Measurements from ENCODE around the gene ZBTB2. TPM values are rescaled to one million over a fixed set of nuclear protein-coding genes. Genes with fewer than 3 reads are reported as not detected.
A peak's percentile ranks its signal among the peaks of the same experiment; 100 is the strongest.

ZBTB2 gene
- total RNA-seq, 2 experiments from 2014 or later = 16.4 to 17.0 TPM

DNA sequence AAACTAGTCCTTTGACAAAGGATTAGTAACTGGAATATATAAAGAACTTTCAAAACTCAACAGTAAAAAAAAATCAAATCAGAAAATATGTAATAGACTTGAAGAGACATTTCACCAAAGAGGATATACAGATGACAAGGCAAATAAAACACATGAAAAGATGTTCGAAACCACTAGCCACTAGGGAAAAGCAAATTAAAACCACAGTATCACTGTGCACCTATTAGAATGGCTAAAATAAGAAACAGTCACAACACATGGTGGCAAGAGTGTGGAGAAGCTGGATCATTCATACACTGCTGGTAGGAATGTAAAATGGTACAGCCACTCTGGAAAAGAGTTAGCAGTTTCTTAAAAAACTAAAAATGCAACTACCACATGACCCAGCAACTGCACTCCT lies 14.9 kb downstream of the ZBTB2 start:
- Histone ChIP-seq H3K36me3 (ENCODE audit: insufficient read depth, low read length) (peaks cover 19% of the 10 kb centered on the region), H3K9me2 (ENCODE audit: insufficient read depth, low read length) (no peaks in the 10 kb centered on the region), H3K9me3 (ENCODE audit: low read length) (no peaks in the 10 kb centered on the region), H3K27ac (ENCODE audit: low read depth, low read length, poor library complexity, severe bottlenecking) (peak overlapping the region; percentile 66), H4K20me1 (ENCODE audit: insufficient read depth, low read length) (no peaks in the 10 kb centered on the region), H3K4me1 (ENCODE audit: insufficient read depth, low read length, poor library complexity, severe bottlenecking) (peaks cover 76% of the 10 kb centered on the region), H3K4me2 (ENCODE audit: low read length) (peak overlapping the region; percentile 69), H2AFZ (ENCODE audit: low read length) (no peak overlapping the region), H3K4me3 (ENCODE audit: low read depth, low read length, poor library complexity, severe bottlenecking) (peak overlapping the region; percentile 47), H3K79me2 (ENCODE audit: insufficient read depth, low read depth, low read length) (peaks cover 87% of the 10 kb centered on the region)
- CTCF ChIA-PET (ENCODE audit: unreplicated experiment) = no interaction called here
- POLR2A ChIA-PET = interaction anchor here (0.6 to 1.5 kb wide), 4 partner anchors 13 to 46 kb away, joined by 3 to 4 read pairs (median 4); no protein-coding TSS in a partner anchor
- no TSS peak for BruUV-seq (replicated peaks)
- intact Hi-C loops (cut with micrococcal nuclease; ENCODE audit: unreplicated experiment) = no loop called here
- TF ChIP-seq, protein P1, sequence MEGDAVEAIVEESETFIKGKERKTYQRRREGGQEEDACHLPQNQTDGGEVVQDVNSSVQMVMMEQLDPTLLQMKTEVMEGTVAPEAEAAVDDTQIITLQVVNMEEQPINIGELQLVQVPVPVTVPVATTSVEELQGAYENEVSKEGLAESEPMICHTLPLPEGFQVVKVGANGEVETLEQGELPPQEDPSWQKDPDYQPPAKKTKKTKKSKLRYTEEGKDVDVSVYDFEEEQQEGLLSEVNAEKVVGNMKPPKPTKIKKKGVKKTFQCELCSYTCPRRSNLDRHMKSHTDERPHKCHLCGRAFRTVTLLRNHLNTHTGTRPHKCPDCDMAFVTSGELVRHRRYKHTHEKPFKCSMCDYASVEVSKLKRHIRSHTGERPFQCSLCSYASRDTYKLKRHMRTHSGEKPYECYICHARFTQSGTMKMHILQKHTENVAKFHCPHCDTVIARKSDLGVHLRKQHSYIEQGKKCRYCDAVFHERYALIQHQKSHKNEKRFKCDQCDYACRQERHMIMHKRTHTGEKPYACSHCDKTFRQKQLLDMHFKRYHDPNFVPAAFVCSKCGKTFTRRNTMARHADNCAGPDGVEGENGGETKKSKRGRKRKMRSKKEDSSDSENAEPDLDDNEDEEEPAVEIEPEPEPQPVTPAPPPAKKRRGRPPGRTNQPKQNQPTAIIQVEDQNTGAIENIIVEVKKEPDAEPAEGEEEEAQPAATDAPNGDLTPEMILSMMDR (conservative IDR thresholded peaks at IDR 0.05; ENCODE audit: low read length) = no peak
- no peak for TF ChIP-seq EZH2phosphoT487 (IDR thresholded peaks at IDR 0.05; ENCODE audit: borderline replicate concordance, low read depth, low read length)
- peak; percentile 66 for DNase-seq (ENCODE audit: low spot score)

DNA sequence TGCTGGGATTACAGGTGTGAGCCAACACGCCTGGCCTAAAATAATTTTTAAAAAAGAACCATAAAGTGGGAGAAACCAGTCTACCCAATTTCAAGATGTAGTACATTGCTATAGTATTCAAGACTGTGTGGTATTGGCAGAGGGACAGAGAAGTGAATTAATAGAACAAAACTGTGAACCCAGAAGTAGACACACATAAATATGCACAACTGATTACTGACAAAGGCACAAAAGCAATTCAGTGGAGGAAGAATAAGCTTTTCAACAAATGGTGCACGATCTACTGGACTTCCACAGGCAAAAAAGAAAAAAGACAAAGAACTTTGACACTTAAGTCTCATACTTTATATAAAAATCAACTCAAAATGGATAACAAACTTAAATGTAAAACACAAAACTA lies 15.5 kb downstream of the ZBTB2 start:
- Histone ChIP-seq H3K79me2 (ENCODE audit: insufficient read depth, low read depth, low read length) (peaks cover 82% of the 10 kb centered on the region), H4K20me1 (ENCODE audit: insufficient read depth, low read length) (no peaks in the 10 kb centered on the region), H3K9me2 (ENCODE audit: insufficient read depth, low read length) (no peaks in the 10 kb centered on the region), H3K9me3 (ENCODE audit: low read length) (no peaks in the 10 kb centered on the region), H2AFZ (ENCODE audit: low read length) (no peak overlapping the region), H3K4me2 (ENCODE audit: low read length) (peak overlapping the region; percentile 69), H3K36me3 (ENCODE audit: insufficient read depth, low read length) (peaks cover 25% of the 10 kb centered on the region), H3K4me3 (ENCODE audit: low read depth, low read length, poor library complexity, severe bottlenecking) (peak overlapping the region; percentile 47), H3K4me1 (ENCODE audit: insufficient read depth, low read length, poor library complexity, severe bottlenecking) (peaks cover 72% of the 10 kb centered on the region), H3K27ac (ENCODE audit: low read depth, low read length, poor library complexity, severe bottlenecking) (peak overlapping the region; percentile 66)
- no peak for DNase-seq (ENCODE audit: low spot score)
- intact Hi-C loops (cut with micrococcal nuclease; ENCODE audit: unreplicated experiment) = no loop called here
- ChIA-PET CTCF (ENCODE audit: unreplicated experiment) (no interaction called here), POLR2A (interaction anchor here (0.6 to 1.5 kb wide), 4 partner anchors 14 to 45 kb away, joined by 3 to 10 read pairs (median 4); no protein-coding TSS in a partner anchor)
- no TSS peak for BruUV-seq (replicated peaks)
- TF ChIP-seq, protein P1 (conservative IDR thresholded peaks at IDR 0.05; ENCODE audit: low read length) = no peak
- TF ChIP-seq EZH2phosphoT487 (IDR thresholded peaks at IDR 0.05; ENCODE audit: borderline replicate concordance, low read depth, low read length) = no peak

DNA sequence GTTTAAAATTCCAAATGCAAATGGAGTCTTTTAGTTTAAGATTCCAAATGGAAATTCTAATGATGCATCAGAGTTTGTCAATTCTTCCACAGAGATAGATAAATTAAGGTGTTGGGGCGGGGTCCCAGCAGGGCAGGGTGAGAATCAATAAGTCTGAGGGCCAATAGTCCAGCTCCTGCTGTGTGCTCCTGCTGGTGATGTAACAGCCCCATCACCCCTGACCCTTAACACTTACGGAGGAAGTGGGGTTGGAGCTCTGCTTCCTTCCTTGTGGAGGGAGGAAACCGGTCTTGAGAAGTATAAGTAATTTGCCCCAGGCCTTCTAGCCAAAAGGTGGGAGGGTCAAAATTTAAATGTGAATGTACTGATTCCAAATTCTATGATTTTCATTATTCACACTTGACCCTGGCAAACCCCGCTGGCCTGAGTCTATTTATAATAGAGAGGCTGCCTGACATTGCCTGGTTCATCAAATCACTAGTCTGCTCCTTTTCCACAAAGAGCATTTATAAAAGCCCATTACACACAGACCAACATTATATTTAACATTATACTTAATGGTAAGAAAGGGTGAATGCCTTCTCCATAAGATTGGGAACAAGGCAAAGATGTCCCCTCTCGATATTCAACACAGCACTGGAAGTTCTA lies 17.2 kb downstream of the ZBTB2 start:
- H3K79me2 ChIP-seq (ENCODE audit: insufficient read depth, low read depth, low read length) = peaks cover 69% of the 10 kb centered on the region

More for the DNA sequence above, 17.2 kb downstream of the ZBTB2 start:
- intact Hi-C loops (cut with micrococcal nuclease; ENCODE audit: unreplicated experiment) = no loop called here
- H3K4me1 ChIP-seq (ENCODE audit: insufficient read depth, low read length, poor library complexity, severe bottlenecking) = peaks cover 59% of the 10 kb centered on the region
- H3K4me2 ChIP-seq (ENCODE audit: low read length) = peak overlapping the region; percentile 37
- DNase-seq (ENCODE audit: low spot score) = no peak
- no TSS peak for BruUV-seq (replicated peaks)
- ChIA-PET CTCF (ENCODE audit: unreplicated experiment) (interaction anchor here (0.5 kb wide), 1 partner anchor 15 kb away, joined by 3 read pairs; no protein-coding TSS in a partner anchor), POLR2A (interaction anchor here (0.6 to 1.3 kb wide), 5 partner anchors 11 to 464 kb away, joined by 3 to 5 read pairs (median 3); no protein-coding TSS in a partner anchor)
- TF ChIP-seq, protein P1 (conservative IDR thresholded peaks at IDR 0.05; ENCODE audit: low read length) = no peak
- TF ChIP-seq EZH2phosphoT487 (IDR thresholded peaks at IDR 0.05; ENCODE audit: borderline replicate concordance, low read depth, low read length) = no peak
- H3K9me3 ChIP-seq (ENCODE audit: low read length) = no peaks in the 10 kb centered on the region
- no peak overlapping the region for H3K27ac ChIP-seq (ENCODE audit: low read depth, low read length, poor library complexity, severe bottlenecking)
- peaks cover 42% of the 10 kb centered on the region for H3K36me3 ChIP-seq (ENCODE audit: insufficient read depth, low read length)
- H3K9me2 ChIP-seq (ENCODE audit: insufficient read depth, low read length) = no peaks in the 10 kb centered on the region
- no peaks in the 10 kb centered on the region for H4K20me1 ChIP-seq (ENCODE audit: insufficient read depth, low read length)
- no peak overlapping the region for H2AFZ ChIP-seq (ENCODE audit: low read length)
- H3K4me3 ChIP-seq (ENCODE audit: low read depth, low read length, poor library complexity, severe bottlenecking) = no peak overlapping the region
